Liver (tissue), 3 donors: ENCODE results near the gene EVI5.

Source experiments
- GABPA ChIP-seq, 2 donors: IDR thresholded peaks in 1 of 2; conservative IDR thresholded peaks in 1 of 2; 2 replicates each; pipeline ENCODE4 v1.6.1; 2016; ENCODE audit warnings: antibody characterized with exemption in 2 of 2, mild to moderate bottlenecking in 1 of 2, moderate library complexity in 1 of 2
- NR2F2 ChIP-seq: IDR thresholded peaks from 2 replicates; pipeline ENCODE4 v1.6.1; 2016; ENCODE audit warnings: antibody characterized with exemption
- TF ChIP-seq, protein P1 (sequence below): fragments of 150-350 bp; IDR thresholded peaks from 2 replicates; pipeline ENCODE4 v1.5.1; 2017; ENCODE audit warnings: improper control_type of control experiment, low read depth, low read length; ENCODE audit not compliant: missing input control
- TF ChIP-seq, protein P2 (sequence below): IDR thresholded peaks from 2 replicates; pipeline ENCODE4 v1.6.1; 2016; ENCODE audit warnings: antibody characterized with exemption, mild to moderate bottlenecking
- donor health status: healthy.
- donor health status: healthy.

DNA sequence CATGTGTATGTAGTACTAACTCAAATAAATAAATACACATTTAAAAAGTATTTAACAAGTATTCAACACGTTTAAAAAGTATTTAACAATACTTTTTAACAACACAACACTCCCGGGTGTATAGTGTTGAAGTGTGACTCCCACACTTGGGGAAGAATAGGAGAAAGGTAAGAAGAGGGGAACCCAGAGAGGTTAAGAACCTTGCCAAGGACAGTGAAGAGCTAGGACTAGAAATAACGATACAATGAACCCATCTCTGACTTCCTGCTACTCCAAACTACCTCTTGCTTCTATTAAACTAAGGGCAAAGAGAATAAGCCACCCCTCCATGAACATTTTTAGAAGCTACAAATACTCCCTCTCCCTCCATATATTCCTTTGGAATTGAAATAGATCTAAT, 296.5 kb downstream of the EVI5 start:
- TF ChIP-seq, protein P1, sequence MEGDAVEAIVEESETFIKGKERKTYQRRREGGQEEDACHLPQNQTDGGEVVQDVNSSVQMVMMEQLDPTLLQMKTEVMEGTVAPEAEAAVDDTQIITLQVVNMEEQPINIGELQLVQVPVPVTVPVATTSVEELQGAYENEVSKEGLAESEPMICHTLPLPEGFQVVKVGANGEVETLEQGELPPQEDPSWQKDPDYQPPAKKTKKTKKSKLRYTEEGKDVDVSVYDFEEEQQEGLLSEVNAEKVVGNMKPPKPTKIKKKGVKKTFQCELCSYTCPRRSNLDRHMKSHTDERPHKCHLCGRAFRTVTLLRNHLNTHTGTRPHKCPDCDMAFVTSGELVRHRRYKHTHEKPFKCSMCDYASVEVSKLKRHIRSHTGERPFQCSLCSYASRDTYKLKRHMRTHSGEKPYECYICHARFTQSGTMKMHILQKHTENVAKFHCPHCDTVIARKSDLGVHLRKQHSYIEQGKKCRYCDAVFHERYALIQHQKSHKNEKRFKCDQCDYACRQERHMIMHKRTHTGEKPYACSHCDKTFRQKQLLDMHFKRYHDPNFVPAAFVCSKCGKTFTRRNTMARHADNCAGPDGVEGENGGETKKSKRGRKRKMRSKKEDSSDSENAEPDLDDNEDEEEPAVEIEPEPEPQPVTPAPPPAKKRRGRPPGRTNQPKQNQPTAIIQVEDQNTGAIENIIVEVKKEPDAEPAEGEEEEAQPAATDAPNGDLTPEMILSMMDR: no peak
- TF ChIP-seq GABPA (IDR thresholded peaks at IDR 0.05 in 1 of 2, conservative IDR thresholded peaks at IDR 0.05 in 1 of 2) (no peak), NR2F2 (no peak)
- TF ChIP-seq, protein P2, sequence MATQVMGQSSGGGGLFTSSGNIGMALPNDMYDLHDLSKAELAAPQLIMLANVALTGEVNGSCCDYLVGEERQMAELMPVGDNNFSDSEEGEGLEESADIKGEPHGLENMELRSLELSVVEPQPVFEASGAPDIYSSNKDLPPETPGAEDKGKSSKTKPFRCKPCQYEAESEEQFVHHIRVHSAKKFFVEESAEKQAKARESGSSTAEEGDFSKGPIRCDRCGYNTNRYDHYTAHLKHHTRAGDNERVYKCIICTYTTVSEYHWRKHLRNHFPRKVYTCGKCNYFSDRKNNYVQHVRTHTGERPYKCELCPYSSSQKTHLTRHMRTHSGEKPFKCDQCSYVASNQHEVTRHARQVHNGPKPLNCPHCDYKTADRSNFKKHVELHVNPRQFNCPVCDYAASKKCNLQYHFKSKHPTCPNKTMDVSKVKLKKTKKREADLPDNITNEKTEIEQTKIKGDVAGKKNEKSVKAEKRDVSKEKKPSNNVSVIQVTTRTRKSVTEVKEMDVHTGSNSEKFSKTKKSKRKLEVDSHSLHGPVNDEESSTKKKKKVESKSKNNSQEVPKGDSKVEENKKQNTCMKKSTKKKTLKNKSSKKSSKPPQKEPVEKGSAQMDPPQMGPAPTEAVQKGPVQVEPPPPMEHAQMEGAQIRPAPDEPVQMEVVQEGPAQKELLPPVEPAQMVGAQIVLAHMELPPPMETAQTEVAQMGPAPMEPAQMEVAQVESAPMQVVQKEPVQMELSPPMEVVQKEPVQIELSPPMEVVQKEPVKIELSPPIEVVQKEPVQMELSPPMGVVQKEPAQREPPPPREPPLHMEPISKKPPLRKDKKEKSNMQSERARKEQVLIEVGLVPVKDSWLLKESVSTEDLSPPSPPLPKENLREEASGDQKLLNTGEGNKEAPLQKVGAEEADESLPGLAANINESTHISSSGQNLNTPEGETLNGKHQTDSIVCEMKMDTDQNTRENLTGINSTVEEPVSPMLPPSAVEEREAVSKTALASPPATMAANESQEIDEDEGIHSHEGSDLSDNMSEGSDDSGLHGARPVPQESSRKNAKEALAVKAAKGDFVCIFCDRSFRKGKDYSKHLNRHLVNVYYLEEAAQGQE: no peak
